ENCODE measurements around the gene PLCXD3.

GRCh38 chr5:41410737-41411136, 99.7 kb downstream of the PLCXD3 start:
- TF ChIP-seq EZH2 (IDR thresholded peaks at IDR 0.05; ENCODE audit: insufficient read depth, poor library complexity, severe bottlenecking) (no peak), EZH2phosphoT487 (IDR thresholded peaks at IDR 0.05; ENCODE audit: insufficient read depth, low read depth) (no peak)

Measured in GM23248 (cell line).